ENCODE data around the gene VSTM2B. TPM values are rescaled to one million over a fixed set of nuclear protein-coding genes. Genes with fewer than 3 reads are reported as not detected.

The VSTM2B gene
- total RNA-seq, 1 experiment from 2014 or later, result not detected

GRCh38 chr19:29539131-29539530, 13.3 kb downstream of the VSTM2B start:
- ChIA-PET POLR2A (no interaction called here), CTCF (interaction anchor here (1.1 kb wide), 1 partner anchor 71 kb away, joined by 5 read pairs; no protein-coding TSS in a partner anchor)
- BruUV-seq (replicated peaks), result no TSS peak
- peaks cover 6% of the 10 kb centered on the region for H3K27me3 ChIP-seq (ENCODE audit: control insufficient read depth, insufficient read depth, low read length)
- ATAC-seq, result no peak
- no peaks in the 10 kb centered on the region for H3K9me3 ChIP-seq (ENCODE audit: control insufficient read depth, insufficient read depth, low read depth, low read length)
- no peak for DNase-seq (ENCODE audit: low read depth, low spot score)
- H3K4me3 ChIP-seq (ENCODE audit: low read depth in 2 of 2, low read length in 2 of 2), result no peak overlapping the region
- no peaks in the 10 kb centered on the region for H3K36me3 ChIP-seq (ENCODE audit: control insufficient read depth, insufficient read depth, low read length)
- no peaks in the 10 kb centered on the region for H3K4me1 ChIP-seq (ENCODE audit: control insufficient read depth, insufficient read depth, low read length)
- no peak overlapping the region for H3K27ac ChIP-seq (ENCODE audit: low read length)
- in situ Hi-C loops (cut with HindIII; ENCODE audit: low pct_unique_long_range_greater_than_20kb, low sequenced_read_pairs), result no loop called here
- TF ChIP-seq, protein P1, sequence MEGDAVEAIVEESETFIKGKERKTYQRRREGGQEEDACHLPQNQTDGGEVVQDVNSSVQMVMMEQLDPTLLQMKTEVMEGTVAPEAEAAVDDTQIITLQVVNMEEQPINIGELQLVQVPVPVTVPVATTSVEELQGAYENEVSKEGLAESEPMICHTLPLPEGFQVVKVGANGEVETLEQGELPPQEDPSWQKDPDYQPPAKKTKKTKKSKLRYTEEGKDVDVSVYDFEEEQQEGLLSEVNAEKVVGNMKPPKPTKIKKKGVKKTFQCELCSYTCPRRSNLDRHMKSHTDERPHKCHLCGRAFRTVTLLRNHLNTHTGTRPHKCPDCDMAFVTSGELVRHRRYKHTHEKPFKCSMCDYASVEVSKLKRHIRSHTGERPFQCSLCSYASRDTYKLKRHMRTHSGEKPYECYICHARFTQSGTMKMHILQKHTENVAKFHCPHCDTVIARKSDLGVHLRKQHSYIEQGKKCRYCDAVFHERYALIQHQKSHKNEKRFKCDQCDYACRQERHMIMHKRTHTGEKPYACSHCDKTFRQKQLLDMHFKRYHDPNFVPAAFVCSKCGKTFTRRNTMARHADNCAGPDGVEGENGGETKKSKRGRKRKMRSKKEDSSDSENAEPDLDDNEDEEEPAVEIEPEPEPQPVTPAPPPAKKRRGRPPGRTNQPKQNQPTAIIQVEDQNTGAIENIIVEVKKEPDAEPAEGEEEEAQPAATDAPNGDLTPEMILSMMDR (IDR thresholded peaks at IDR 0.05), result no peak
- TF ChIP-seq TCF7L2 (IDR thresholded peaks at IDR 0.05; ENCODE audit: low read depth, low read length), result no peak
- TF ChIP-seq SIN3A (IDR thresholded peaks at IDR 0.05; ENCODE audit: borderline replicate concordance, insufficient read depth, low read depth, low read length), result no peak
- intact Hi-C loops (cut with micrococcal nuclease; ENCODE audit: unreplicated experiment), result no loop called here

DNA sequence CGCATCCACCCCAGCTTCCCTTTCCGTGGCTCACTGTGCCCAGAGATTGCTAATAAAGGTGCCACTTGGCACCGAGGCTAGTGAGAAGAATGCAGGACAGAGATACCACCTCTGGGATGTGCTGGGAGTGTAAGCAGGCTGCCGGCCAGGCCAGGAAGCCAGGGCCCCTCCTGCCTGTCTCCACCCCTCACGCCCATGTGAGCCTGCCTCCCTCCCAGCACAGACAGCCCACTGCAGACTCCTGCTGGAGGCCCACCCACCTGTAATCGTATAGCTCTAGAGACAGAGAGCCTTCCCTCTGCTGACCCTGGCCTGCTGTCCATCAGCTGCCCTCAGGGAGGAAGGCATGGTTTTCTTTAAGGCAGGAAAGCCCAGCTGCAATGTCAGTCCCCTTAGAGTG, 13.9 kb downstream of the VSTM2B start:
- no peak for DNase-seq (ENCODE audit: low read depth, low spot score)
- POLR2A ChIA-PET, result no interaction called here
- CTCF ChIA-PET, result no interaction called here

More for the DNA sequence above, 13.9 kb downstream of the VSTM2B start:
- TF ChIP-seq REST (IDR thresholded peaks at IDR 0.05; ENCODE audit: insufficient read depth in 1 of 2, low read depth in 2 of 2, low read length in 1 of 2) (no peak), TCF7L2 (IDR thresholded peaks at IDR 0.05; ENCODE audit: low read depth, low read length) (no peak), SIN3A (IDR thresholded peaks at IDR 0.05; ENCODE audit: borderline replicate concordance, insufficient read depth, low read depth, low read length) (no peak), POLR2AphosphoS5 (IDR thresholded peaks at IDR 0.05; ENCODE audit: low read depth, low read length) (no peak)
- TF ChIP-seq, protein P1 (IDR thresholded peaks at IDR 0.05), result no peak
- in situ Hi-C loops (cut with HindIII; ENCODE audit: low pct_unique_long_range_greater_than_20kb, low sequenced_read_pairs) (no loop called here), intact Hi-C loops (cut with micrococcal nuclease; ENCODE audit: unreplicated experiment) (no loop called here)
- no TSS peak for BruUV-seq (replicated peaks)
- Histone ChIP-seq H3K9me3 (ENCODE audit: control insufficient read depth, insufficient read depth, low read depth, low read length) (no peaks in the 10 kb centered on the region), H3K36me3 (ENCODE audit: control insufficient read depth, insufficient read depth, low read length) (no peaks in the 10 kb centered on the region), H3K4me1 (ENCODE audit: control insufficient read depth, insufficient read depth, low read length) (no peaks in the 10 kb centered on the region), H3K27me3 (ENCODE audit: control insufficient read depth, insufficient read depth, low read length) (peaks cover 6% of the 10 kb centered on the region), H3K27ac (ENCODE audit: low read length) (no peak overlapping the region), H3K4me3 (ENCODE audit: low read depth in 2 of 2, low read length in 2 of 2) (no peak overlapping the region)
- ATAC-seq, result no peak
